Heart right ventricle (tissue), 16 donors: Measurements from ENCODE around the gene TMEM72. TPM values are rescaled to one million over a fixed set of nuclear protein-coding genes. Genes with fewer than 3 reads are reported as not detected.

Source experiments
- ATAC-seq, 8 donors: fragments of 200-7000 bp; cut with Tn5 transposase; one replicate each; pipeline ENCODE4 v1.9.1; 2020; ENCODE audit warnings: mild to moderate bottlenecking in 8 of 8, moderate library complexity in 8 of 8, moderate number of reproducible peaks in 1 of 8
- DNase-seq, 2 donors: peaks; one replicate each; pipeline ENCODE4 v3.0.0-alpha.2; 2020
- H3K27ac ChIP-seq, 10 donors: fragments of 200-600 bp; sonication (generic) in 2 of 10; one replicate each; pipeline versions ENCODE4 v1.5.0 to v1.8.0; 2020 to 2022; ENCODE audit warnings: mild to moderate bottlenecking in 3 of 10
- H3K27me3 ChIP-seq, 7 donors: fragments of 200-600 bp; one replicate each; pipeline ENCODE4 v1.8.0; 2021 to 2022; ENCODE audit warnings: mild to moderate bottlenecking in 2 of 7
- H3K36me3 ChIP-seq, 9 donors: fragments of 200-600 bp; sonication (generic) in 1 of 9; one replicate each; pipeline versions ENCODE4 v1.5.0 to v1.8.0; 2020 to 2022; ENCODE audit warnings: mild to moderate bottlenecking in 2 of 9
- H3K4me1 ChIP-seq, 9 donors: fragments of 200-600 bp; sonication (generic) in 1 of 9; one replicate each; pipeline versions ENCODE4 v1.5.0 to v1.8.0; 2020 to 2022; ENCODE audit warnings: mild to moderate bottlenecking in 4 of 9
- H3K4me3 ChIP-seq, 10 donors: fragments of 200-600 bp; sonication (generic) in 2 of 10; one replicate each; pipeline versions ENCODE4 v1.5.0 to v1.8.0; 2020 to 2022; ENCODE audit warnings: mild to moderate bottlenecking in 7 of 10, moderate library complexity in 2 of 10
- H3K9me3 ChIP-seq, 11 donors: fragments of 200-600 bp in 10 of 11; sonication (generic) in 2 of 11; one replicate each; pipeline versions ENCODE4 v1.5.0 to v1.8.0; 2013 to 2022; ENCODE audit warnings: mild to moderate bottlenecking in 2 of 11, control low read depth in 1 of 11, moderate library complexity in 1 of 11
- WGBS, 2 donors: extraction: QIAGEN DNeasy Blood & Tissue Kit; methylation state at CpG; one replicate each; pipeline ENCODE4 v1.1.7; 2013; ENCODE audit warnings: inconsistent platforms in 1 of 2; 5-methylcytosine and 5-hydroxymethylcytosine counted together
- intact Hi-C, 10 donors: fragments of 100-400 bp; cut with DNase I; formaldehyde crosslinking; loops; one replicate each; pipeline versions ENCODE4 v1.11.1 to v1.14.2; 2022
- polyA plus RNA-seq, 2 donors: library from polyadenylated mRNA; stranded (reverse); fragments of 200-250 nt; gene quantifications; one replicate each; pipeline ENCODE4 v1.2.3, GENCODE V29; 2013
- total RNA-seq, 10 donors: library from RNA; stranded (reverse); fragmentation: NEBNext Ultra II Directional in 3 of 10; extraction: Animal tissue kit (Norgen Biotek cat#: 25700) in 3 of 10; gene quantifications; one replicate each; pipeline versions ENCODE4 v1.2.1 to v1.2.4, GENCODE V29; 2021 to 2023
- TF ChIP-seq, protein P1 (sequence below), 9 donors: fragments of 200-600 bp; sonication (generic) in 2 of 9; IDR thresholded peaks; one replicate each; pipeline versions ENCODE4 v1.5.0 to v1.8.0; 2021 to 2022; ENCODE audit warnings: antibody characterized with exemption in 9 of 9, mild to moderate bottlenecking in 5 of 9, moderate library complexity in 1 of 9
- donor health status: Arrhythmogenic right ventricular cardiomyopathy.
- donor health status: ischemic (EF 13 %, LVEDD 7.1; RV severe dilation, severe dysfunction).
- donor health status: healthy with polysubstance abuse.
- donor health status: DM: no; HTN: yes; CAD: no.
- donor health status: DM: no; HTN: no; CAD: no.
- donor health status: ischemic (EF 25% LVEDD 6.9; RV normal size, moderate dysfunction).
- donor health status: ischemic (EF 25% LVEDD 5.7; RV mildly dilated, moderate dysfunction).
- donor health status: healthy.
- donor health status: DM: yes; HTN: yes; CAD: no.
- donor health status: Ischemic cardiomyopathy.
- donor health status: ischemic (EF 35%, LVEDD 5.7; RV mildly dilated, moderate dysfunction).
- donor health status: nonischemic (EF 11% LVEDD 7.7; RV severe dilation, severe dysfunction).
- donor health status: DM: yes; HTN: yes; CAD: no.
- donor health status: PGD.
- donor health status: ischemic (EF 29% LVEDD 5.4; RV normal size, mild dysfunction).
- donor health status: nonischemic (EF 23%, LVEDD 6.1; RV moderate dilation, normal function).

TMEM72 gene
- total and polyA plus RNA-seq, 12 donors = 0.17 to 0.22 TPM; not detected in 10

DNA sequence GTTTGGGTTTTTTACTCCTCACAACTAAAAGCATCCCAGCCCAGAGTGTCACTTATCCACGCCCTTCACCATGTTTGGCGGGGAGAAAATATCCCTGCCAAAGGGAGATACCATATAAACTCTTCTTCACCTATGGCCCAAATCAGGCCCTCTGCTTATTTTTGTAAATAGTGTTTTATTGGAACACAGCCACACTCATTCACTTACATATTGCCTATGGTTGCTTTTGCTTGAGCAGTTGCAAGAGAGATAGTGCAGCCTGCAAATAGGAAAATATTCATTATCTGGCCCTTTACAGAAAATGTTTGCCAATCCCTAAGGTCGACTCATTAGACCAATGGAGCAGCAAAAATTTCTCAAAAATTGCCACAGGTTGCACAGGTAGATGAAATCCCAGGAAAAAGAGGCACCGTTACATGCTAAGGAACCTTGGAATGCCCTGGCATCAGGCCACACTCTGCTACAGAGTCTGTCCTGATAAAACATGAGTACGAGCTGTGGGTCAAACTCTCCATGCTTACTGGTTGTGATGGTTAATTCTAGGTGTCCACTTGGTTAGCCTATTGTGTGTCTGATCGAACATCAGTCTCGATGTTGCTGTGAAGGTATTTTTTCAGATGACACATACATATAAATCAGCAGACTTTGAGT, 40.6 kb downstream of the TMEM72 start:
- Histone ChIP-seq H3K9me3 (peaks cover 0 to 2% (median 0%) of the 10 kb centered on the region in 11 donors), H3K4me3 (no peak overlapping the region), H3K27ac (no peak overlapping the region), H3K27me3 (no peaks in the 10 kb centered on the region), H3K4me1 (peaks cover 5 to 78% (median 64%) of the 10 kb centered on the region in 9 donors), H3K36me3 (peaks cover 0 to 26% (median 3%) of the 10 kb centered on the region in 9 donors)
- ATAC-seq = no peak
- peak in 1 of 2 donors; percentile 1 for DNase-seq
- intact Hi-C loops = no loop called here
- WGBS, 2 donors = 79 to 83% methylated on average over 7 of the region's 7 CpGs
- TF ChIP-seq, protein P1, sequence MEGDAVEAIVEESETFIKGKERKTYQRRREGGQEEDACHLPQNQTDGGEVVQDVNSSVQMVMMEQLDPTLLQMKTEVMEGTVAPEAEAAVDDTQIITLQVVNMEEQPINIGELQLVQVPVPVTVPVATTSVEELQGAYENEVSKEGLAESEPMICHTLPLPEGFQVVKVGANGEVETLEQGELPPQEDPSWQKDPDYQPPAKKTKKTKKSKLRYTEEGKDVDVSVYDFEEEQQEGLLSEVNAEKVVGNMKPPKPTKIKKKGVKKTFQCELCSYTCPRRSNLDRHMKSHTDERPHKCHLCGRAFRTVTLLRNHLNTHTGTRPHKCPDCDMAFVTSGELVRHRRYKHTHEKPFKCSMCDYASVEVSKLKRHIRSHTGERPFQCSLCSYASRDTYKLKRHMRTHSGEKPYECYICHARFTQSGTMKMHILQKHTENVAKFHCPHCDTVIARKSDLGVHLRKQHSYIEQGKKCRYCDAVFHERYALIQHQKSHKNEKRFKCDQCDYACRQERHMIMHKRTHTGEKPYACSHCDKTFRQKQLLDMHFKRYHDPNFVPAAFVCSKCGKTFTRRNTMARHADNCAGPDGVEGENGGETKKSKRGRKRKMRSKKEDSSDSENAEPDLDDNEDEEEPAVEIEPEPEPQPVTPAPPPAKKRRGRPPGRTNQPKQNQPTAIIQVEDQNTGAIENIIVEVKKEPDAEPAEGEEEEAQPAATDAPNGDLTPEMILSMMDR (IDR thresholded peaks at IDR 0.05) = no peak

GRCh38 chr10:44952779-44953231, 41.7 kb downstream of the TMEM72 start:
- WGBS, 2 donors = 20 to 31% methylated on average over 2 of the region's 2 CpGs
- Histone ChIP-seq H3K4me1 (peaks cover 5 to 83% (median 72%) of the 10 kb centered on the region in 9 donors), H3K4me3 (no peak overlapping the region), H3K27ac (peak overlapping the region in 3 of 10 donors; percentile 31 to 39 (median 31)), H3K27me3 (no peaks in the 10 kb centered on the region), H3K36me3 (peaks cover 0 to 27% (median 6%) of the 10 kb centered on the region in 9 donors), H3K9me3 (peaks cover 0 to 6% (median 0%) of the 10 kb centered on the region in 11 donors)
- ATAC-seq (no peak), DNase-seq (peak in 1 of 2 donors; percentile 2)
- TF ChIP-seq, protein P1 (IDR thresholded peaks at IDR 0.05) = no peak
- intact Hi-C loops = no loop called here

DNA sequence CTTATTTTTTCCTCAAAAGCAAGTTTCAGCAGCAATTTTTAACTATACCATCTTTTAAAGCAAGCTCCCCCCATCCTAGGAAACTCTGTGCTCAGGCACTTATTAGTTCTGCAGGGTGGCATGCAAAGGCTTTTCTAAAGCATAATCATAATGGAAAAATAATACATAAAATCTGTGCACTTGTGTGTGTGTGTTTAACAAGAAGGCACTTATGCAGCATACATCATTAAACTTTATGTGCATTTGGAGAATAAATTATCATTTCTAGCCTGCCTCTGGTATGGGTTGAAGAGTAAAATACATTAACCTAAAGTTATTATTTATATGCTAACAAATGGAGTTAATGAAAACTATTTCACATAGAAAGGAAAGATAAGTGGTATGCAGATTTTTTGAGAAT, 42.9 kb downstream of the TMEM72 start:
- H3K36me3 ChIP-seq = peaks cover 0 to 27% (median 6%) of the 10 kb centered on the region in 9 donors
- no peak for DNase-seq
- ATAC-seq = no peak
- no peak overlapping the region for H3K4me3 ChIP-seq
- no peak overlapping the region for H3K27ac ChIP-seq
- H3K9me3 ChIP-seq = peaks cover 0 to 6% (median 0%) of the 10 kb centered on the region in 11 donors
- H3K4me1 ChIP-seq = peaks cover 9 to 80% (median 72%) of the 10 kb centered on the region in 9 donors
- intact Hi-C loops = no loop called here
- no peaks in the 10 kb centered on the region for H3K27me3 ChIP-seq
- TF ChIP-seq, protein P1 (IDR thresholded peaks at IDR 0.05) = no peak

DNA sequence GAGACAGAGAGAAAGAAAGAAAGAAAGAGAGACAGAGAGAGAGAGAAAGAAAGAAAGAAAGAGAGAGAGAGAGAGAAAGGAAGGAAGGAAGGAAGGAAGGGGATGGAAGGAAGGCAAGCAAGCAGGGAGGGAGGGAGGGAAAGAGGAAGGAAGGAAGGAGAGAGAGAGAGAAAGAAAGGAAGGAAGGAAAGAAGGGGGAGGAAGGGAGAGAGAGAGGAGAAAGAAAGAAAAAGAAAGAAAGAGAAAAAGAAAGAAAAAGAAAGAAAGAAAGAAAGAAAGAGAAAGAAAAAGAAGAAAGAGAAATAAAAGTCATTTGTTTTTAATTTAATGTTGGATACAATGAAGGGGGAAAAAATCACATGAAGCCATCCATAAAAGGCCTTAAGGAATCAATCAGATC, 43.8 kb downstream of the TMEM72 start:
- H3K4me3 ChIP-seq = no peak overlapping the region
- TF ChIP-seq, protein P1 (IDR thresholded peaks at IDR 0.05) = no peak
- peaks cover 0 to 27% (median 6%) of the 10 kb centered on the region in 9 donors for H3K36me3 ChIP-seq
- ATAC-seq (no peak), DNase-seq (no peak)
- H3K27ac ChIP-seq = peak overlapping the region in 7 of 10 donors; percentile 11 to 98 (median 53)
- peaks cover 6 to 74% (median 65%) of the 10 kb centered on the region in 9 donors for H3K4me1 ChIP-seq
- H3K9me3 ChIP-seq = peaks cover 0 to 6% (median 0%) of the 10 kb centered on the region in 11 donors
- intact Hi-C loops = no loop called here
- no peaks in the 10 kb centered on the region for H3K27me3 ChIP-seq
